Spinal cord (tissue), 10 donors: ENCODE results near the gene UNC93B1. TPM values are rescaled to one million over a fixed set of nuclear protein-coding genes. Genes with fewer than 3 reads are reported as not detected.

Experiments used
- DNase-seq, 6 donors: peaks; one replicate each; pipeline versions ENCODE4 v3.0.0 to v3.0.0-alpha.2; 2013 to 2015; ENCODE audit warnings: low spot score in 6 of 6, low read depth in 4 of 6
- H3K27ac ChIP-seq: one replicate; pipeline ENCODE4 v1.5.1; 2013; ENCODE audit warnings: low read depth, low read length, control low read depth
- H3K27me3 ChIP-seq: one replicate; pipeline ENCODE4 v1.6.1; 2013; ENCODE audit warnings: low read length; ENCODE audit not compliant: control insufficient read depth, insufficient read depth
- H3K36me3 ChIP-seq: one replicate; pipeline ENCODE4 v1.6.1; 2013; ENCODE audit warnings: low read length; ENCODE audit not compliant: control insufficient read depth, insufficient read depth
- H3K4me1 ChIP-seq: one replicate; pipeline ENCODE4 v1.6.1; 2013; ENCODE audit warnings: low read length; ENCODE audit not compliant: control insufficient read depth, insufficient read depth
- H3K4me3 ChIP-seq: one replicate; pipeline ENCODE4 v1.5.1; 2013; ENCODE audit warnings: low read depth, low read length, control low read depth
- H3K9me3 ChIP-seq: one replicate; pipeline ENCODE4 v1.6.1; 2013; ENCODE audit warnings: low read length; ENCODE audit not compliant: control insufficient read depth, insufficient read depth
- WGBS: methylation state at CpG from one replicate; pipeline ENCODE4 v1.1.5; 2013; ENCODE audit warnings: missing lambda C conversion rate; ENCODE audit not compliant: insufficient coverage; 5-methylcytosine and 5-hydroxymethylcytosine counted together
- polyA plus RNA-seq, 2 donors: library from polyadenylated mRNA; unstranded; fragments of 120-200 nt; gene quantifications; one replicate each; pipeline ENCODE4 v1.2.1, GENCODE V29; 2013; ENCODE audit not compliant: insufficient read length in 2 of 2
- total RNA-seq, 2 donors: library from RNA; depleted of rRNA in 1 of 2; stranded (reverse); fragments of 120-200 nt in 1 of 2; fragments of >200 nt in 1 of 2; gene quantifications; one replicate each; pipeline versions ENCODE4 v1.2.3 to v1.2.4, GENCODE V29; 2013 to 2014
- donor health status: healthy.

Gene UNC93B1
- total and polyA plus RNA-seq, 4 donors: 11.3 to 14.8 (median 12.4) TPM

GRCh38 chr11:68033708-68034045, 29.8 kb upstream of the UNC93B1 start:
- DNase-seq: no peak
- 92% methylated on average over 12 of the region's 12 CpGs for WGBS
- peaks cover 57% of the 10 kb centered on the region for H3K36me3 ChIP-seq
- H3K4me3 ChIP-seq: no peak overlapping the region
- H3K4me1 ChIP-seq: peaks cover 54% of the 10 kb centered on the region
- no peak overlapping the region for H3K27ac ChIP-seq
- no peaks in the 10 kb centered on the region for H3K9me3 ChIP-seq
- peaks cover 4% of the 10 kb centered on the region for H3K27me3 ChIP-seq

GRCh38 chr11:68032997-68033707, 29.3 kb upstream of the UNC93B1 start:
- DNase-seq: no peak
- Histone ChIP-seq H3K27ac (no peak overlapping the region), H3K9me3 (no peaks in the 10 kb centered on the region), H3K27me3 (no peaks in the 10 kb centered on the region), H3K36me3 (peaks cover 57% of the 10 kb centered on the region), H3K4me1 (peaks cover 50% of the 10 kb centered on the region), H3K4me3 (no peak overlapping the region)
- WGBS: 96% methylated on average over 29 of the region's 29 CpGs

- no peak overlapping the region for H3K4me3 ChIP-seq
- H3K9me3 ChIP-seq: no peaks in the 10 kb centered on the region
- H3K27ac ChIP-seq: no peak overlapping the region
- peaks cover 62% of the 10 kb centered on the region for H3K36me3 ChIP-seq
- H3K4me1 ChIP-seq: peaks cover 42% of the 10 kb centered on the region
- 85% methylated on average over 5 of the region's 9 CpGs for WGBS
- DNase-seq: no peak
- H3K27me3 ChIP-seq: no peaks in the 10 kb centered on the region
These were observed 28.1 kb upstream of the UNC93B1 start for GRCh38 chr11:68032003-68032402.

GRCh38 chr11:68031144-68031464, 27.2 kb upstream of the UNC93B1 start:
- Histone ChIP-seq H3K4me1 (peaks cover 42% of the 10 kb centered on the region), H3K4me3 (peak overlapping the region; percentile 80)
- WGBS: 14% methylated on average over 8 of the region's 10 CpGs

GRCh38 chr11:68030318-68031143, 26.6 kb upstream of the UNC93B1 start, which contains the start of gene NDUFS8:
TSS of gene NDUFS8 (plus strand) at chr11:68030681. CDS start at chr11:68032152, 1,471 bp downstream.
- Histone ChIP-seq H3K4me3 (peak within 1 kb of the TSS; percentile 80), H3K27me3 (no peaks in the 10 kb centered on the region), H3K9me3 (no peaks in the 10 kb centered on the region), H3K36me3 (peaks cover 58% of the 10 kb centered on the region), H3K4me1 (peaks cover 42% of the 10 kb centered on the region), H3K27ac (peak within 1 kb of the TSS; percentile 88)
- 0% methylated on average over 52 of the region's 56 CpGs for WGBS
- peak; percentile 97 to 100 (median 99) for DNase-seq

More at GRCh38 chr11:68031144-68031464, 27.2 kb upstream of the UNC93B1 start:
- no peaks in the 10 kb centered on the region for H3K9me3 ChIP-seq
- DNase-seq: no peak
- H3K27ac ChIP-seq: peak overlapping the region; percentile 88
- H3K27me3 ChIP-seq: no peaks in the 10 kb centered on the region
- peaks cover 60% of the 10 kb centered on the region for H3K36me3 ChIP-seq

- H3K27me3 ChIP-seq: no peaks in the 10 kb centered on the region
- H3K4me1 ChIP-seq: peaks cover 42% of the 10 kb centered on the region
- DNase-seq: no peak
- 90% methylated on average over 11 of the region's 12 CpGs for WGBS
- no peak overlapping the region for H3K4me3 ChIP-seq
- H3K27ac ChIP-seq: no peak overlapping the region
- peaks cover 44% of the 10 kb centered on the region for H3K36me3 ChIP-seq
- no peaks in the 10 kb centered on the region for H3K9me3 ChIP-seq
These were observed 25.1 kb upstream of the UNC93B1 start for GRCh38 chr11:68028802-68029545.

- Histone ChIP-seq H3K27ac (no peak overlapping the region), H3K27me3 (no peaks in the 10 kb centered on the region), H3K4me3 (no peak overlapping the region), H3K36me3 (peaks cover 30% of the 10 kb centered on the region), H3K4me1 (peaks cover 35% of the 10 kb centered on the region), H3K9me3 (no peaks in the 10 kb centered on the region)
- 93% methylated on average over 20 of the region's 21 CpGs for WGBS
- no peak for DNase-seq
These were observed 23.8 kb upstream of the UNC93B1 start for GRCh38 chr11:68027667-68028066.

GRCh38 chr11:68026391-68027105, 22.7 kb upstream of the UNC93B1 start:
- H3K27ac ChIP-seq: no peak overlapping the region

GRCh38 chr11:68025047-68025446, 21.1 kb upstream of the UNC93B1 start:
- H3K4me3 ChIP-seq: no peak overlapping the region
- H3K27me3 ChIP-seq: no peaks in the 10 kb centered on the region
- peaks cover 26% of the 10 kb centered on the region for H3K4me1 ChIP-seq
- H3K36me3 ChIP-seq: peaks cover 25% of the 10 kb centered on the region
- 80% methylated on average over 4 of the region's 5 CpGs for WGBS
- no peak overlapping the region for H3K27ac ChIP-seq
- no peaks in the 10 kb centered on the region for H3K9me3 ChIP-seq
- no peak for DNase-seq

More at GRCh38 chr11:68026391-68027105, 22.7 kb upstream of the UNC93B1 start:
- Histone ChIP-seq H3K9me3 (no peaks in the 10 kb centered on the region), H3K4me1 (peaks cover 24% of the 10 kb centered on the region), H3K4me3 (no peak overlapping the region), H3K36me3 (peaks cover 25% of the 10 kb centered on the region), H3K27me3 (no peaks in the 10 kb centered on the region)
- WGBS: 89% methylated on average over 18 of the region's 18 CpGs
- DNase-seq: no peak
